Brain microvascular endothelial cell (primary cell): ENCODE data around the gene ACSL1.

Source experiments
- DNase-seq: peaks from one replicate; pipeline ENCODE4 v3.0.0-alpha.2; 2020
- H3K27ac ChIP-seq: fragments of 250-450 bp; sonication (Bioruptor Pico); 2 replicates; pipeline ENCODE4 v1.5.1; 2020; ENCODE audit warnings: mild to moderate bottlenecking, moderate library complexity
- H3K27me3 ChIP-seq: fragments of 250-450 bp; sonication (Bioruptor Pico); replicated peaks from 2 replicates; pipeline ENCODE4 v1.5.1; 2020; ENCODE audit warnings: mild to moderate bottlenecking
- H3K36me3 ChIP-seq: fragments of 250-450 bp; sonication (Bioruptor Pico); replicated peaks from 2 replicates; pipeline ENCODE4 v1.5.1; 2020; ENCODE audit warnings: mild to moderate bottlenecking
- H3K4me3 ChIP-seq: 2 replicates; pipeline ENCODE4 v1.5.1; 2011; ENCODE audit warnings: low read depth, mild to moderate bottlenecking, control low read depth, low read length, moderate library complexity
- in situ Hi-C: cut with HindIII; loops from 2 replicates; pipeline ENCODE4 v1.10.0; 2017; ENCODE audit warnings: low sequenced_read_pairs, low pct_ligation_motif_present
- TF ChIP-seq, protein P1 (sequence below): IDR thresholded peaks from 2 replicates; pipeline ENCODE4 v1.5.1; 2011; ENCODE audit warnings: low read depth, mild to moderate bottlenecking, moderate library complexity, low read length, control low read depth, inconsistent platforms; ENCODE audit errors: missing control alignments

The ACSL1 gene

DNA sequence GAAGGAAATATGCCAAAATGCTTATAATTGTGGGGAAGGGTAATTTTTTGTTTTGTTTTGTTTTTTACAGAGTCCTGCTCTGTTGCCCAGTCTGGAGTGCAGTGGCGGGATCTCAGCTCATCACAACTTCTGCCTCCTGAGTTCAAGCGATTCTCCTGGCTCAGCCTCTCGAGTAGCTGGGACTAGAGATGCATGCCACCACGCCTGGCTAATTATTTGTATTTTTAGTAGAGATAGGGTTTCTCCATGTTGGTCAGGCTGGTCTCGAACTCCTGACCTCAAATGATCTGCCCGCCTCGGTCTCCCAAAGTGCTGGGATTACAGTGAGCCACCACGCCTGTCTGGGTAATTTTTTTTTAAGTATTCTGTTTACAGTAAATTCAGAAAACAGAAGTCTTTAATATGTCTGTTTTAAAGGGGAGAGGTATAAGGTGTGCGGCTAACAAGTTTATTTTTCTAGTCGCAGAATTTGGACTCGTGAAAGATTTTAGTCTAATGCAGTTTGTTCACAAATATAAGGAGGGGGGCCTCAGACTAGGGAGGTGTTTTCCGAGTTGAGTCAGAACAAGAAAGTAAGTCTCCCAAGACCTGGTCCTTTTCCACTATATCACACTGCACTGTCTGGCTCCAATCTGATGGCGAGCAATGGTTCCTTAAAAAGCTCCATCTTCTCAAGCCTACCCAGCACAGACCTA lies 1.5 kb downstream of the ACSL1 start:
- TF ChIP-seq, protein P1, sequence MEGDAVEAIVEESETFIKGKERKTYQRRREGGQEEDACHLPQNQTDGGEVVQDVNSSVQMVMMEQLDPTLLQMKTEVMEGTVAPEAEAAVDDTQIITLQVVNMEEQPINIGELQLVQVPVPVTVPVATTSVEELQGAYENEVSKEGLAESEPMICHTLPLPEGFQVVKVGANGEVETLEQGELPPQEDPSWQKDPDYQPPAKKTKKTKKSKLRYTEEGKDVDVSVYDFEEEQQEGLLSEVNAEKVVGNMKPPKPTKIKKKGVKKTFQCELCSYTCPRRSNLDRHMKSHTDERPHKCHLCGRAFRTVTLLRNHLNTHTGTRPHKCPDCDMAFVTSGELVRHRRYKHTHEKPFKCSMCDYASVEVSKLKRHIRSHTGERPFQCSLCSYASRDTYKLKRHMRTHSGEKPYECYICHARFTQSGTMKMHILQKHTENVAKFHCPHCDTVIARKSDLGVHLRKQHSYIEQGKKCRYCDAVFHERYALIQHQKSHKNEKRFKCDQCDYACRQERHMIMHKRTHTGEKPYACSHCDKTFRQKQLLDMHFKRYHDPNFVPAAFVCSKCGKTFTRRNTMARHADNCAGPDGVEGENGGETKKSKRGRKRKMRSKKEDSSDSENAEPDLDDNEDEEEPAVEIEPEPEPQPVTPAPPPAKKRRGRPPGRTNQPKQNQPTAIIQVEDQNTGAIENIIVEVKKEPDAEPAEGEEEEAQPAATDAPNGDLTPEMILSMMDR, result no peak
- in situ Hi-C loops, result no loop called here
- Histone ChIP-seq H3K27me3 (peaks cover 3% of the 10 kb centered on the region), H3K27ac (no peak overlapping the region), H3K36me3 (no peaks in the 10 kb centered on the region), H3K4me3 (peak overlapping the region; percentile 59)
- no peak for DNase-seq

DNA sequence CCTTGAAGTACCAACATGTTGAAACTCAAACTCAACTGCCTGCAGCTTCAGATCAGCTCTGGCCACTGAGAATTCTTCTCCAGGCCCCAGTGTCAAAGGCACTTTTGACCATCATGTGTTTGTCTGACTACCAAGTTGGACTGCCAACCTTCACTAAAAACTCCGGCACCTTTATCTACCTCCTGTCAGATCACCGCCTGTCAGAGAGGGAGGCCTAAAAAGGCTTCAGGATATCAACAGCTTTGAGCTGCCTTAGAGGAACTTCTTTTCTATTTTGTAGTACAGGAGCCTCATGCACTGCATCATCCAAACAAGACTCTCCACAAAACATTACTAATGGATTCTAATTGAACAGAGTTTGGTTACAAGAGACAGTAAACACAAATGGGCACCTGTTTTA lies 2.8 kb downstream of the ACSL1 start:
- Histone ChIP-seq H3K4me3 (no peak overlapping the region), H3K36me3 (no peaks in the 10 kb centered on the region), H3K27ac (no peak overlapping the region), H3K27me3 (peaks cover 3% of the 10 kb centered on the region)
- in situ Hi-C loops, result no loop called here
- TF ChIP-seq, protein P1, result no peak
- DNase-seq, result no peak

DNA sequence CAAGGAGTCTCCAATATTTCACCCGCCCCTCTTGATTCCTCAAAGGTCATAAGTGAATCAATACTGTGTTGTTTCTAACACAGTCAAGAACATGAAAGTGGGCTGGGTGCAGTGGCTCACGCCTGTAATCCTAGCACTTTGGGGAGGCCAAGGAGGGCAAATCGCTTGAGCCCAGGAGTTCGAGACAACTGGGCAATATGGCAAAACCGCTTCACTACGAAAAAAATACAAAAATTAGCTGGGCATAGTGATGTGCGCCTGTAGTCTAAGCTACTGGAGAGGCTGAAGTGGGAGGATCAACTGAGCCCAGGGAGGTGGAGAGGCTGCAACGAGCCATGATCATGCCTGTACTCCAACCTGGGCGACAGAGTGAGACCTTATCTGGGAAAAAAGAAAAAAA lies 3.4 kb downstream of the ACSL1 start:
- Histone ChIP-seq H3K27ac (no peak overlapping the region), H3K36me3 (no peaks in the 10 kb centered on the region), H3K27me3 (peaks cover 1% of the 10 kb centered on the region), H3K4me3 (no peak overlapping the region)
- TF ChIP-seq, protein P1, result no peak
- in situ Hi-C loops, result no loop called here
- DNase-seq, result no peak

DNA sequence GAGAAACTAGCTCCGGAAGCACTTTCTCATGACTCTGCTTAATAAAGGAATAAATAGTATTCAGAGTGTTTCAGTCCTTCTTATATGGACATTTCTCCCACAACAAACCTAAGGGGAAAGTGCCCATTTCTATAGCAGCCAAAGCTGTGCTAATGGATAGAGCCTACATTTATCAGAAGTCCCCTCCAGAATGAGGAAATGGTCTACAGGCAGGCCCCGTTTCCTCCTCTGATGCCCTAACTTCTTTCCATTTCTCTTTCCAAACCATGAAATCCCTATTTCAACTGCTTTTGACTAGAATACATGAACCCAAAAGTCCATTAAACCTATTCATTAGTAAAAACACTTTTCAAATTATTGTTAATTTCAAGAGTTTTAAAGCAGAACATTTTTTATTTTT lies 4.5 kb downstream of the ACSL1 start:
- TF ChIP-seq, protein P1, result no peak
- in situ Hi-C loops, result no loop called here
- Histone ChIP-seq H3K36me3 (no peaks in the 10 kb centered on the region), H3K27ac (no peak overlapping the region), H3K4me3 (no peak overlapping the region), H3K27me3 (no peaks in the 10 kb centered on the region)
- DNase-seq, result no peak

DNA sequence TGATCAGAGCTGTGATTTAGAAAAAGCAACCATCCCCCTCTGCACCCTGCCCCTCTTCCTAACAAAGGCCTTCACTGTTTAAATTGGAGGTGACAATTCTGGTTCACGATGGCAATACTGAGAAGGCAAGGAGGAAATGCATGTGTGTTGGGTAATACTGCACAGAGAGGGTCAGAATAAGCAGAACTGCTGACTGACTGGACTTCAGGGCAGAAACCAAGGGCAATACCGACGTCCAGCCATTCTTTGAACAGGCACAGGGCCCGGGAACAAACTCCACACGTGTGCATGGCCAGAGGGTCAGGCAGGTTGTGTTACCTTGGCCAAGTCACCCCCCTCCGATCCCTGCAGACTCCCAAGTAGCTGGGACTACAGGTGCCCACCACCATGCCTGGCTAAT lies 6.0 kb downstream of the ACSL1 start:
- H3K27me3 ChIP-seq, result no peaks in the 10 kb centered on the region
- no peak overlapping the region for H3K4me3 ChIP-seq
- DNase-seq, result no peak
- no peak overlapping the region for H3K27ac ChIP-seq
- no peaks in the 10 kb centered on the region for H3K36me3 ChIP-seq
- in situ Hi-C loops, result no loop called here
- TF ChIP-seq, protein P1, result no peak

DNA sequence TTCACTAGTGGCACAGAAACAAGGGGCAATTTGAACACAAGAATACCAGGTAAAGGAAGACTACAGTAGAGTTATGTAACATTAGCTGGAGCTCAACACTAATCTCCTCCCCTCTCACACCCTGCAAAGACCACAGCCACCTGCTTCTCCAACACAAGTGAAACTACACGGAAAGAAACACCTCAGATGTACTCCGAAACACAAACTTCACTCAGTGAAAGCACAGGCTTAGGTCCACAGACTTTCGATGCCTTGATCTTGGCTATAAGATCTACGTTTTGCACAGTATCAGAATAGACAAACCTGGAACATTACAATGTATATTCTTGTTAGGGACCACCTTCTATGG lies 7.6 kb downstream of the ACSL1 start:
- in situ Hi-C loops, result no loop called here
- no peak overlapping the region for H3K27ac ChIP-seq
- TF ChIP-seq, protein P1, result no peak

More for the DNA sequence above, 7.6 kb downstream of the ACSL1 start:
- H3K4me3 ChIP-seq, result no peak overlapping the region
- DNase-seq, result no peak
- H3K27me3 ChIP-seq, result no peaks in the 10 kb centered on the region
- no peaks in the 10 kb centered on the region for H3K36me3 ChIP-seq
